OCI-LY7 (cell line): Measurements from ENCODE around the gene CTNNA3.

Source experiments
- CTCF ChIP-seq: fragments of 200-600 bp; sonication (generic); conservative IDR thresholded peaks from 2 replicates; pipeline ENCODE4 v1.5.1; 2014; ENCODE audit warnings: mild to moderate bottlenecking, antibody characterized with exemption, low read length, moderate library complexity, mixed read lengths
- EZH2phosphoT487 ChIP-seq: fragments of 200-600 bp; sonication (generic); IDR thresholded peaks from 2 replicates; pipeline ENCODE4 v1.6.1; 2018; ENCODE audit warnings: low read depth, borderline replicate concordance, mild to moderate bottlenecking, mixed run types, antibody characterized with exemption, low read length, moderate library complexity, mixed read lengths

DNA sequence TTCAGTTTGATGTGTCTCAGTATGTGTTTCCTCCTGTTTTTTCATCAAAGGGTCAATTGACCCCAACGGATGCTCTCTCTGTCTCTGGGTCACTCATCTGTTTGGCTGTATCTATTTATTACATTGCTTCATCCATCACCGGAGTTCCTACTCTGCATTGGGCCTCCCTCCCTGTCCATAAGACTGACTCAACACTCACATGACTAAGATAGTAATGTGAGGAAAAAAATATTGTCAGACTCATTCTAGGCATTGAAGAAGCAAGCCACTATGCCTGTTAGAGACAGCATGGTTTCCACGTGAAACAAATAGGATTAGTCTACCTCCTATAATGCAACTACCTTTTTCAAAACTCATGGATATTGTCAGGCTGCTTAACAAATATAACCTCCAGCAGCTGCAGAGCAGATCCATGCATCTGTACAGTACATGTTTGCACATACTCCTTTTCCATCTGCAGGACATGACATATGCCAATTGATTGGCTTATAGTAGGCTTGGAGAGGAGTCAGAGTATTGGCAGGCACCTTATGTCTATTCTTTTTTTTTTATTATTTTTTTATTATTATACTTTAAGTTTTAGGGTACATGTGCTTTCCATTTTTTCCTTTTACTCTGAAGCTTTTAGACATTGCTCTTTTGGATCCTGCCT, 495.0 kb downstream of the CTNNA3 start:
- TF ChIP-seq CTCF (no peak), EZH2phosphoT487 (no peak)
